ENCODE measurements around the gene XPOT. TPM values are rescaled to one million over a fixed set of nuclear protein-coding genes. Genes with fewer than 3 reads are reported as not detected.

XPOT gene
- total and polyA plus RNA-seq, 3 donors from 2014 or later: 43.5 to 47.5 (median 46.8) TPM

- TF ChIP-seq POLR2A (IDR thresholded peaks at IDR 0.05) (no peak), CTCF (IDR thresholded peaks at IDR 0.05) (peak in 1 of 3 experiments; percentile 9)
- H3K9me3 ChIP-seq: no peaks in the 10 kb centered on the region
- no peaks in the 10 kb centered on the region for H3K36me3 ChIP-seq (ENCODE audit: low read depth, missing control alignments)
- no peaks in the 10 kb centered on the region for H3K27me3 ChIP-seq
- H3K27ac ChIP-seq: no peak overlapping the region
- DNase-seq: no peak
- peaks cover 5% of the 10 kb centered on the region for H3K4me1 ChIP-seq
- H3K4me3 ChIP-seq: no peak overlapping the region
- intact Hi-C loops (cut with DNase I; ENCODE audit: low total_unique reads): no loop called here
- 72 to 82% methylated on average over 3 of the region's 3 CpGs for WGBS, 2 donors
Measured at GRCh38 chr12:64392221-64392620, 12.0 kb upstream of the XPOT start.

- Histone ChIP-seq H3K27me3 (no peaks in the 10 kb centered on the region), H3K27ac (no peak overlapping the region), H3K9me3 (no peaks in the 10 kb centered on the region), H3K4me1 (no peaks in the 10 kb centered on the region), H3K4me3 (no peak overlapping the region), H3K36me3 (ENCODE audit: low read depth, missing control alignments) (no peaks in the 10 kb centered on the region)
- WGBS, 2 donors: 63 to 91% methylated on average over 2 of the region's 2 CpGs
- intact Hi-C loops (cut with DNase I; ENCODE audit: low total_unique reads): no loop called here
- DNase-seq: no peak
- TF ChIP-seq CTCF (IDR thresholded peaks at IDR 0.05): no peak
Measured at GRCh38 chr12:64395739-64396138, 8.5 kb upstream of the XPOT start.

- WGBS, 2 donors: 51 to 63% methylated on average over 4 of the region's 4 CpGs
- intact Hi-C loops (cut with DNase I; ENCODE audit: low total_unique reads): no loop called here
- Histone ChIP-seq H3K27ac (no peak overlapping the region), H3K36me3 (ENCODE audit: low read depth, missing control alignments) (no peaks in the 10 kb centered on the region), H3K27me3 (no peaks in the 10 kb centered on the region), H3K9me3 (no peaks in the 10 kb centered on the region), H3K4me1 (no peaks in the 10 kb centered on the region), H3K4me3 (no peak overlapping the region)
- no peak for TF ChIP-seq POLR2A (IDR thresholded peaks at IDR 0.05)
- no peak for TF ChIP-seq CTCF (IDR thresholded peaks at IDR 0.05)
- peak; percentile 28 for DNase-seq
Measured at GRCh38 chr12:64400041-64400440, 4.2 kb upstream of the XPOT start.

- intact Hi-C loops (cut with DNase I; ENCODE audit: low total_unique reads): no loop called here
- no peak for DNase-seq
- TF ChIP-seq CTCF (IDR thresholded peaks at IDR 0.05): no peak
- no peak for TF ChIP-seq POLR2A (IDR thresholded peaks at IDR 0.05)
- Histone ChIP-seq H3K4me3 (no peak overlapping the region), H3K4me1 (no peaks in the 10 kb centered on the region), H3K27ac (no peak overlapping the region), H3K9me3 (no peaks in the 10 kb centered on the region), H3K36me3 (ENCODE audit: low read depth, missing control alignments) (no peaks in the 10 kb centered on the region), H3K27me3 (no peaks in the 10 kb centered on the region)
- 85 to 92% methylated on average over 5 of the region's 5 CpGs for WGBS, 2 donors
Measured at GRCh38 chr12:64402181-64402580, 2.0 kb upstream of the XPOT start.

- Histone ChIP-seq H3K36me3 (ENCODE audit: low read depth, missing control alignments) (no peaks in the 10 kb centered on the region), H3K4me3 (peak overlapping the region; percentile 69 to 99), H3K4me1 (peaks cover 5% of the 10 kb centered on the region), H3K9me3 (no peaks in the 10 kb centered on the region), H3K27ac (peak overlapping the region; percentile 97 to 98), H3K27me3 (no peaks in the 10 kb centered on the region)
- WGBS, 2 donors: 0 to 1% methylated on average over 21 to 55 of the region's 78 CpGs
- TF ChIP-seq POLR2A (IDR thresholded peaks at IDR 0.05) (no peak), CTCF (IDR thresholded peaks at IDR 0.05) (no peak)
- peak; percentile 61 for DNase-seq
- intact Hi-C loops (cut with DNase I; ENCODE audit: low total_unique reads): no loop called here
Measured at GRCh38 chr12:64404470-64405256, 471 bp downstream of the XPOT start.

All from testis (tissue), 3 donors.